AG09319 (cell line): ENCODE data around the gene SF3A1.

ENCODE experiments used
- DNase-seq: peaks from one replicate; pipeline ENCODE4 v3.0.0-alpha.2; 2010; ENCODE audit warnings: low read depth; ENCODE audit errors: extremely low read depth
- CTCF ChIP-seq: IDR thresholded peaks from 2 replicates; pipeline ENCODE4 v1.5.1; 2011; ENCODE audit warnings: low read depth, mild to moderate bottlenecking, inconsistent platforms, low read length, moderate library complexity

The SF3A1 gene

DNA sequence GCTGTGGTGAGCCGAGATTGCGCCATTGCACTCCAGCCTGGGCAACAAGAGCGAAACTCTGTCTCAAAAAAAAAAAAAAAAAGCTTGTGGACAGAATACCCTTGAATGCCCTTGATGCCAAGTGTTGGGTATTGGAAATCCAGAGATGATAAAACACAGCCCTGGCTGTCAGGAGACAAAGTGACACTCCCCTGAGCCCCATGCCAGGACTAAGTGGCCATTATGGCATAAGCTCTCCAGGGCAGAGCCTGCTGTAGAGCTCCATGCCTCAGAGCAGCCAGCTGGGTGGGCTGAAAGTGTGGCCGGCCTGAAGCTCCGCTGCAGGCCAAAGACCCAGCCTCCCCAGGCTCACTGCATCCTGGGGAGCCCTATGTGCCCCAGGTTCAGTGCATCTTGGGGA lies 25.6 kb upstream of the SF3A1 start:
- no peak for DNase-seq

GRCh38 chr22:30381264-30381663 lies 24.6 kb upstream of the SF3A1 start:
- DNase-seq = no peak
- no peak for TF ChIP-seq CTCF

More for the DNA sequence above, 25.6 kb upstream of the SF3A1 start:
- TF ChIP-seq CTCF = no peak

- DNase-seq = no peak
- no peak for TF ChIP-seq CTCF
Measured at GRCh38 chr22:30380011-30380410, 23.3 kb upstream of the SF3A1 start.

DNA sequence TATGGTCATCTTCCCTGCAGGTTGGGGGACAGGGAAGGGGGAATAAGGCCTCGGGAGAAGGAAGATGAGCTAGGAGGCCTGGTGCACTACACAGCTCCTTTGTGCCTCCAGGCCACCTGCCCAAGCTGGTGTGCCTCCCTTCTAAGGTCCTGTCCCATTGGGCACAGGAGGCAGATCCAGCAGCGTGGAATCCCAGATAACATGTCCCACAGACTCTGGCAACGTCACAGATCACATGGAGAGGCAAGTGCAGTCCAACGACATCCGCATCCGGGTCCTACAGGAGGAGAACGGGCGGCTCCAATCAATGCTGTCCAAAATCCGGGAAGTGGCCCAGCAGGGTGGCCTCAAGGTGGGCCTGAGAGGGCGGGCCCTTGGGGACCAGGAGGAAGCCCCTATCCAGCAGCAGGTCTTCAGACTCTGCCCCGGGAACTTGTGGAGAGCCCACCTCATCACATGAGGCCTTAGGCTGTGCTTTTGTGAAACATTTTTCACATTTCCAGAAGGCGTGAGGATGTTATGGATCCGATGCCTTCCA lies 18.7 kb upstream of the SF3A1 start:
- DNase-seq = no peak
- TF ChIP-seq CTCF = no peak

- no peak for DNase-seq
- no peak for TF ChIP-seq CTCF
Measured at GRCh38 chr22:30373331-30374325, 16.9 kb upstream of the SF3A1 start.

- DNase-seq = no peak
- TF ChIP-seq CTCF = no peak
Measured at GRCh38 chr22:30372915-30373314, 16.2 kb upstream of the SF3A1 start.

DNA sequence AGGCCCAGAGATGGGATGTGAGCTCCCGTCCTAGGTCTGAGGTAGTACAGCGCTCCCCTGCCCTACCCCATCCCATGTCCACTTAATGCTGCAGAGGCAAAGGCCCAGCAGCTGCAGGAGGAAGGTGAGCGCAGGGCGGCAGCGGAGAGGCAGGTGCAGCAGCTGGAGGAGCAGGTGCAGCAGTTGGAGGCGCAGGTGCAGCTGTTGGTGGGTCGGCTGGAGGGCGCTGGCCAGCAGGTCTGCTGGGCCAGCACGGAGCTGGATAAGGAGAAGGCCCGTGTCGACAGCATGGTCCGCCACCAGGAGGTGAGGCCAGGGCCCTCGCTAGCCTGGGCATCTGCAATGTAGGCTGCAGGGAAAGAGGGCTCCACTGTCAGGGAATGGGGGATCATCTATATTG lies 15.3 kb upstream of the SF3A1 start:
- TF ChIP-seq CTCF = no peak
- no peak for DNase-seq
